ENCODE results near the gene MMP24. TPM values are rescaled to one million over a fixed set of nuclear protein-coding genes. Genes with fewer than 3 reads are reported as not detected.

MMP24 gene
- total and polyA plus RNA-seq, 4 donors, result 0.20 to 1.2 (median 0.57) TPM

DNA sequence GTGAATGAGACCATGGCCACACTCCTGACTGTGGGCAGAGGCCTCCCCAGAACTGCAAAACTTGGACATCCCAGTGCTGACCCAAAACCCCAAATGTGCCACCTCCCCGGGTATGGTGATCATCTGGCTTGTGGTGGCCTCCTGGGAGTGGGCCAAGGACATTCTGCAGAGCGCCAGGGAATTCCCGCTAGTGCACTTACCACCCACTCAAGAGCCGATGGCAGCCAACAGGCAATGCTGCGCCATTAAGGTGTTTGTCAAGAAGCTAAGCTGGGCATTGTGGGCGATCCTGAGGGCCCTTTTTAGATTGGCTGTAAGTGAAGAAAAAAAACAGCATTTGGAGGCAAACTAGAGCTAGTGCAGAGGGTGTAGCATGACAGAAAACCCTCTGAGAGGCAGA lies 9.4 kb downstream of the MMP24 start:
- WGBS, 2 donors, result 79 to 85% methylated on average over 6 of the region's 6 CpGs

GRCh38 chr20:35237486-35237885 lies 11.0 kb downstream of the MMP24 start:
- Histone ChIP-seq H3K4me3 (ENCODE audit: low read length in 2 of 2) (no peak overlapping the region), H3K9me3 (ENCODE audit: control insufficient read depth, low read length) (no peaks in the 10 kb centered on the region), H3K36me3 (ENCODE audit: control insufficient read depth in 1 of 2, insufficient read depth in 2 of 2, low read length in 1 of 2) (no peaks in the 10 kb centered on the region), H3K27me3 (ENCODE audit: control insufficient read depth in 1 of 2, insufficient read depth in 2 of 2, low read length in 1 of 2) (no peaks in the 10 kb centered on the region), H3K27ac (ENCODE audit: low read depth in 1 of 2, low read length in 2 of 2) (no peak overlapping the region), H3K4me1 (ENCODE audit: control insufficient read depth in 1 of 2, insufficient read depth in 2 of 2, low read length in 2 of 2) (no peaks in the 10 kb centered on the region)
- DNase-seq (no peak), ATAC-seq (ENCODE audit: low FRiP score) (no peak)
- intact Hi-C loops (cut with DNase I), result no loop called here

More for the DNA sequence above, 9.4 kb downstream of the MMP24 start:
- no peaks in the 10 kb centered on the region for H3K9me3 ChIP-seq (ENCODE audit: control insufficient read depth, low read length)
- no peaks in the 10 kb centered on the region for H3K36me3 ChIP-seq (ENCODE audit: control insufficient read depth in 1 of 2, insufficient read depth in 2 of 2, low read length in 1 of 2)
- H3K27me3 ChIP-seq (ENCODE audit: control insufficient read depth in 1 of 2, insufficient read depth in 2 of 2, low read length in 1 of 2), result no peaks in the 10 kb centered on the region
- no peak overlapping the region for H3K27ac ChIP-seq (ENCODE audit: low read depth in 1 of 2, low read length in 2 of 2)
- H3K4me1 ChIP-seq (ENCODE audit: control insufficient read depth in 1 of 2, insufficient read depth in 2 of 2, low read length in 2 of 2), result no peaks in the 10 kb centered on the region
- intact Hi-C loops (cut with DNase I), result no loop called here
- no peak overlapping the region for H3K4me3 ChIP-seq (ENCODE audit: low read length in 2 of 2)
- DNase-seq, result no peak
- no peak for ATAC-seq (ENCODE audit: low FRiP score)

DNA sequence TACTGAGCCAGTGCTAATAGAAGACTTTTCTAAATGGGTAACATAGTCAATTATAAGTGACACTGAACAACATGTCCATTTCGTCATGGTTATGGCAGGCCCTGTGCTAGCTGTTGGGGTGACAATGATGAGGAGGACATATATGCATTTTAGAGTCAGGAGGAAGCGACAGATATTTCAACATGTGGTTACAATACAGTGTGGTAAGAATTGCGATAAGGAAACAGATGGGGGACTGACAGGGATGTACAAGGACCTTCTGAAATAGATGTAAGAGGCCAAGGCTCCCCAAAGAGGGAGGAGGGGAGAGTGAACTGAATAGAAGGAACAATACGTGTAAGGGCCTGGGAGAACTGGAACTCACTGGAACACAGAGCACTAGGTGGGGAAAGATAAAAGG lies 11.7 kb downstream of the MMP24 start:
- H3K4me3 ChIP-seq (ENCODE audit: low read length in 2 of 2), result no peak overlapping the region
- H3K4me1 ChIP-seq (ENCODE audit: control insufficient read depth in 1 of 2, insufficient read depth in 2 of 2, low read length in 2 of 2), result no peaks in the 10 kb centered on the region
- 93 to 96% methylated on average over 4 of the region's 4 CpGs for WGBS, 2 donors
- H3K36me3 ChIP-seq (ENCODE audit: control insufficient read depth in 1 of 2, insufficient read depth in 2 of 2, low read length in 1 of 2), result no peaks in the 10 kb centered on the region
- ATAC-seq (ENCODE audit: low FRiP score) (no peak), DNase-seq (no peak)
- no peak overlapping the region for H3K27ac ChIP-seq (ENCODE audit: low read depth in 1 of 2, low read length in 2 of 2)
- H3K27me3 ChIP-seq (ENCODE audit: control insufficient read depth in 1 of 2, insufficient read depth in 2 of 2, low read length in 1 of 2), result no peaks in the 10 kb centered on the region
- H3K9me3 ChIP-seq (ENCODE audit: control insufficient read depth, low read length), result no peaks in the 10 kb centered on the region
- intact Hi-C loops (cut with DNase I), result no loop called here

DNA sequence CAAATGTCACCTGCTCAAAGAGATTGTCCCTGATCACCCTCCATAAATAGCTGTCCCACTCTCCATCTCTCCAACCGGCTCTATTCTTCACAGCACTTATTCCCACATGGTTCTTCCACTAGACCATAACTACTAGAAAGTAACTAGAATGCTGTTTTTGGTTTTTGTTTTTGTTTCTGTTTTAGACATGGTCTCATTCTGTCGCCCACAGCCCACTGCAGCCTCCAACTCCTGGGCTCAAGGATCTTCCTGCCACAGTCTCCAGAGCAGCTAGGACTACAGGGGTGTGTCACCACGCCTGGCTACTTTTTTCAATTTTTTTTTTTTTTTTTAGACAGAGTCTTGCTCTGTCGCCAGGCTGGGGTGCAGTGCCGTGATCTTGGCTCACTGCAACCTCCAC lies 12.2 kb downstream of the MMP24 start:
- 91% methylated on average over 5 of the region's 5 CpGs for WGBS, 2 donors
- no peak overlapping the region for H3K4me3 ChIP-seq (ENCODE audit: low read length in 2 of 2)
- DNase-seq, result no peak

DNA sequence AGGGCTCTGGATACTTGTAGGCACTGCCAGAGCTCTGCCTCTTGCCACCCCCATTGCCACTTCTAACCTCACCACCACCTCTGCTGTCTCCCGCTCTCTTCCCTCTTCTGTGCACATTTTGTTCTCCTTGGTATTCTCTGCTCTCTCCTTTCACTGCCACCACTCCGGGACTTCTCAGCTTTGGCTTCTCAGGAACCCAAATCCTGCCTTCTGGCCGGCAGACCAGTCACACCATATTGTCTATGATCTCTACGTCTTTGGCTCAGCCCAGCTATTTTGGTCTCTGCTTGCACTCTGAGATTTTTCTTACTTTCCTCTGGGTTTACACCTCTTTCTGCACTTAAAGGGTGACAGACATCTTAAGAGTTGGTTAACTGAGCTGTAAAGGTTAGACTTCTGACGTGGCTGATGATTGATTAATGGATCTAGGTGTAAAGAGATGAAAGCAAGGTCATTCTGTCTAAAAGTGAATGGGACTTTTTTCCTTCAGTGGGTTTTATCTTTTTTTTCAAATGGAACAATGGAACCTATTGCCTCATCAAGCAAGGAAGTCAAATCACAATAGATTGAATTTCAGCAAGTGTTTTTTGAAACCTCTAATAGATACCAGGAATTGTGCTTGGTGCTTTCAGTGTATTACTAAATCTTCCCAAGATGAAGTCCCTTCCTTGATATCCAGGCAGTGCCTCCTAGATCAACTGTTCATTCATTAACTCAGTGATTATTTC lies 13.8 kb downstream of the MMP24 start:
- no peaks in the 10 kb centered on the region for H3K27me3 ChIP-seq (ENCODE audit: control insufficient read depth in 1 of 2, insufficient read depth in 2 of 2, low read length in 1 of 2)
- H3K4me1 ChIP-seq (ENCODE audit: control insufficient read depth in 1 of 2, insufficient read depth in 2 of 2, low read length in 2 of 2), result no peaks in the 10 kb centered on the region
- no peak overlapping the region for H3K27ac ChIP-seq (ENCODE audit: low read depth in 1 of 2, low read length in 2 of 2)
- no peaks in the 10 kb centered on the region for H3K36me3 ChIP-seq (ENCODE audit: control insufficient read depth in 1 of 2, insufficient read depth in 2 of 2, low read length in 1 of 2)
- intact Hi-C loops (cut with DNase I), result no loop called here
- WGBS, 2 donors, result 74 to 81% methylated on average over 5 of the region's 5 CpGs
- H3K9me3 ChIP-seq (ENCODE audit: control insufficient read depth, low read length), result no peaks in the 10 kb centered on the region
- H3K4me3 ChIP-seq (ENCODE audit: low read length in 2 of 2), result no peak overlapping the region
- ATAC-seq (ENCODE audit: low FRiP score) (no peak), DNase-seq (no peak)

More for the DNA sequence above, 12.2 kb downstream of the MMP24 start:
- Histone ChIP-seq H3K27me3 (ENCODE audit: control insufficient read depth in 1 of 2, insufficient read depth in 2 of 2, low read length in 1 of 2) (no peaks in the 10 kb centered on the region), H3K9me3 (ENCODE audit: control insufficient read depth, low read length) (no peaks in the 10 kb centered on the region), H3K4me1 (ENCODE audit: control insufficient read depth in 1 of 2, insufficient read depth in 2 of 2, low read length in 2 of 2) (no peaks in the 10 kb centered on the region), H3K27ac (ENCODE audit: low read depth in 1 of 2, low read length in 2 of 2) (no peak overlapping the region), H3K36me3 (ENCODE audit: control insufficient read depth in 1 of 2, insufficient read depth in 2 of 2, low read length in 1 of 2) (no peaks in the 10 kb centered on the region)
- intact Hi-C loops (cut with DNase I), result no loop called here
- no peak for ATAC-seq (ENCODE audit: low FRiP score)

DNA sequence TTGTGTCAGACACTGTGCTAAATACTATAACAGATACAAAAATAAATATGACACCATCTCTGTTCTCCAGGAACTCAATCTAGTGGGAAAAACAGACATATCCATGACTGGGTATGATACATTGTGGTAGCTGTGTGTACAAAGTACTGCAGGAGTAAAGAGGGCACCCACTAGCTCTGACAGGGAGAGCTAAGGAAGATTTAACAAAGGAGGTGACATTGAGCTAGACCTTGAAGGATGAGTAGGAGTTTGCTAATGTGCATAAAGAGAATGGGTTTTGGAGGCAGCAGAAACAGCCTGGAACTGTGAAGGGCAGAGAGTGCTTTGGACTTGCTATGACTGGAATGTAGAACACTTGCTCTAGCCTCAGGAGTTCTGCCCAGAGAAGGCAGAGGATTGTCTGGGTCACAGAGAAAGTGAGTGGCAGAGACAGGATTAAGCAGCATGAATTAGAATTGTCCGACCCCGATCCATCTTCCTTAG lies 14.4 kb downstream of the MMP24 start:
- DNase-seq (no peak), ATAC-seq (ENCODE audit: low FRiP score) (no peak)
- no peak overlapping the region for H3K27ac ChIP-seq (ENCODE audit: low read depth in 1 of 2, low read length in 2 of 2)
- H3K4me3 ChIP-seq (ENCODE audit: low read length in 2 of 2), result no peak overlapping the region
- no peaks in the 10 kb centered on the region for H3K27me3 ChIP-seq (ENCODE audit: control insufficient read depth in 1 of 2, insufficient read depth in 2 of 2, low read length in 1 of 2)
- H3K4me1 ChIP-seq (ENCODE audit: control insufficient read depth in 1 of 2, insufficient read depth in 2 of 2, low read length in 2 of 2), result no peaks in the 10 kb centered on the region
- H3K9me3 ChIP-seq (ENCODE audit: control insufficient read depth, low read length), result no peaks in the 10 kb centered on the region
- no peaks in the 10 kb centered on the region for H3K36me3 ChIP-seq (ENCODE audit: control insufficient read depth in 1 of 2, insufficient read depth in 2 of 2, low read length in 1 of 2)
- intact Hi-C loops (cut with DNase I), result no loop called here
- 88 to 96% methylated on average over 2 of the region's 2 CpGs for WGBS, 2 donors

DNA sequence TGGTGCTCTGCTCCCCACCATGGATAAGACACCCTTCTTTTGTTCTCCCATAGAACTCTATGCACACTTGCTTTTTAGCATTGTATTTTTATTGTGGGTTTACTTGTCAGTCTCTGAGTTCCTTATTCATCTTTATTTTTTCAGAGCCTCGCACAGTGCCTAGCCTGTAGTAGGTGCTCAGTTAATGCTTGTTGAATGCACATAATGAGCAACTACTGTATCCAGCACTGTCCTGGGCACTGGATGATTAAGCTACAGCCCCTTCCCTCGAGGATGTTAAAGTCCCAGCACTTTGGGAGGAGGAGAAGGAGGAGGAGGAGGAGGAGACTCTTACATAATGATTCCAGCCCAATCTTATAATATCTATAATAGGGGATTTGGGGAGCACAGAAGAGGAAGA lies 16.8 kb downstream of the MMP24 start:
- WGBS, 2 donors, result 68 to 74% methylated on average over 2 of the region's 2 CpGs
- Histone ChIP-seq H3K4me1 (ENCODE audit: control insufficient read depth in 1 of 2, insufficient read depth in 2 of 2, low read length in 2 of 2) (no peaks in the 10 kb centered on the region), H3K4me3 (ENCODE audit: low read length in 2 of 2) (no peak overlapping the region), H3K27me3 (ENCODE audit: control insufficient read depth in 1 of 2, insufficient read depth in 2 of 2, low read length in 1 of 2) (no peaks in the 10 kb centered on the region), H3K36me3 (ENCODE audit: control insufficient read depth in 1 of 2, insufficient read depth in 2 of 2, low read length in 1 of 2) (peaks cover 0 to 1% of the 10 kb centered on the region in 2 donors), H3K27ac (ENCODE audit: low read depth in 1 of 2, low read length in 2 of 2) (no peak overlapping the region), H3K9me3 (ENCODE audit: control insufficient read depth, low read length) (no peaks in the 10 kb centered on the region)
- intact Hi-C loops (cut with DNase I), result no loop called here
- DNase-seq, result no peak
- ATAC-seq (ENCODE audit: low FRiP score), result no peak

DNA sequence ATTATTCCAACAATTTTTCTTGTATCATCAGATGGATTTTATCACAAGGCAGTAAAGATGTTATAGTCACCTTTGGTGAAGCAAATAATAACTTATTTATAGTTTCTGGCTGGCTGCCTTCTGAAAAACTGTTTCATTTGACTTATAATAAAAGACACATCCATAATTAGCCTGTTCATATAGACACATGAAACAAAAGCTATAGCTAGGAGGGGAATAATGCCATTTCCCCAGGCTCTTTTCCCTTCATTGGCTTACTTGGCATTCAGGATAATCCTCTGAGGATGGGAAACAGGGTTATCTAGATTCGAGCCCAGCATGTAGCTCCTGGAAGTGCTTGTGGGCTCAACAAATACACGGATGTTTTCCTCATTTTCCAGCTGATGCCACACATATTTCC lies 17.5 kb downstream of the MMP24 start:
- ATAC-seq (ENCODE audit: low FRiP score), result no peak
- Histone ChIP-seq H3K4me1 (ENCODE audit: control insufficient read depth in 1 of 2, insufficient read depth in 2 of 2, low read length in 2 of 2) (no peaks in the 10 kb centered on the region), H3K9me3 (ENCODE audit: control insufficient read depth, low read length) (no peaks in the 10 kb centered on the region), H3K36me3 (ENCODE audit: control insufficient read depth in 1 of 2, insufficient read depth in 2 of 2, low read length in 1 of 2) (peaks cover 0 to 1% of the 10 kb centered on the region in 2 donors), H3K27me3 (ENCODE audit: control insufficient read depth in 1 of 2, insufficient read depth in 2 of 2, low read length in 1 of 2) (no peaks in the 10 kb centered on the region), H3K4me3 (ENCODE audit: low read length in 2 of 2) (no peak overlapping the region), H3K27ac (ENCODE audit: low read depth in 1 of 2, low read length in 2 of 2) (no peak overlapping the region)
- intact Hi-C loops (cut with DNase I), result no loop called here
- DNase-seq, result no peak
- WGBS, 2 donors, result 71 to 76% methylated on average over 2 of the region's 2 CpGs

GRCh38 chr20:35246723-35247122 lies 20.2 kb downstream of the MMP24 start:
- DNase-seq (no peak), ATAC-seq (ENCODE audit: low FRiP score) (no peak)
- intact Hi-C loops (cut with DNase I), result no loop called here
- Histone ChIP-seq H3K36me3 (ENCODE audit: control insufficient read depth in 1 of 2, insufficient read depth in 2 of 2, low read length in 1 of 2) (peaks cover 0 to 1% of the 10 kb centered on the region in 2 donors), H3K27ac (ENCODE audit: low read depth in 1 of 2, low read length in 2 of 2) (no peak overlapping the region), H3K27me3 (ENCODE audit: control insufficient read depth in 1 of 2, insufficient read depth in 2 of 2, low read length in 1 of 2) (no peaks in the 10 kb centered on the region), H3K4me3 (ENCODE audit: low read length in 2 of 2) (no peak overlapping the region), H3K4me1 (ENCODE audit: control insufficient read depth in 1 of 2, insufficient read depth in 2 of 2, low read length in 2 of 2) (no peaks in the 10 kb centered on the region), H3K9me3 (ENCODE audit: control insufficient read depth, low read length) (no peaks in the 10 kb centered on the region)
- 91 to 92% methylated on average over 12 of the region's 12 CpGs for WGBS, 2 donors
